ENCODE measurements around the gene APOL1. TPM values are rescaled to one million over a fixed set of nuclear protein-coding genes. Genes with fewer than 3 reads are reported as not detected.

APOL1 gene
- total and polyA plus RNA-seq, 9 of the 15 experiments (the other 6 are each of a cell fraction or from before 2014, with no cell fraction given), result 2.5 to 9.7 (median 5.6) TPM

- TF ChIP-seq NEUROD1 (IDR thresholded peaks at IDR 0.05; ENCODE audit: borderline replicate concordance, low read depth, low read length, partially characterized antibody), result no peak
- TF ChIP-seq EP300 (IDR thresholded peaks at IDR 0.05; ENCODE audit: low read length), result peak; percentile 30; the same call in 1 of the 2 replicates
- no peak for TF ChIP-seq CEBPG (CRISPR knock-in tag; IDR thresholded peaks at IDR 0.05)
- TF ChIP-seq CEBPG (tag; conservative IDR thresholded peaks at IDR 0.05 in 1 of 2, IDR thresholded peaks at IDR 0.05 in 1 of 2), result no peak
- no peak for TF ChIP-seq DDX20 (tag; IDR thresholded peaks at IDR 0.05; ENCODE audit: low read depth)
- TF ChIP-seq, protein P1, sequence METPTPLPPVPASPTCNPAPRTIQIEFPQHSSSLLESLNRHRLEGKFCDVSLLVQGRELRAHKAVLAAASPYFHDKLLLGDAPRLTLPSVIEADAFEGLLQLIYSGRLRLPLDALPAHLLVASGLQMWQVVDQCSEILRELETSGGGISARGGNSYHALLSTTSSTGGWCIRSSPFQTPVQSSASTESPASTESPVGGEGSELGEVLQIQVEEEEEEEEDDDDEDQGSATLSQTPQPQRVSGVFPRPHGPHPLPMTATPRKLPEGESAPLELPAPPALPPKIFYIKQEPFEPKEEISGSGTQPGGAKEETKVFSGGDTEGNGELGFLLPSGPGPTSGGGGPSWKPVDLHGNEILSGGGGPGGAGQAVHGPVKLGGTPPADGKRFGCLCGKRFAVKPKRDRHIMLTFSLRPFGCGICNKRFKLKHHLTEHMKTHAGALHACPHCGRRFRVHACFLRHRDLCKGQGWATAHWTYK (CRISPR knock-in tag; IDR thresholded peaks at IDR 0.05), result no peak
- TF ChIP-seq ILK (tag; IDR thresholded peaks at IDR 0.05; ENCODE audit: borderline replicate concordance, low read depth), result no peak
- TF ChIP-seq, protein P2, sequence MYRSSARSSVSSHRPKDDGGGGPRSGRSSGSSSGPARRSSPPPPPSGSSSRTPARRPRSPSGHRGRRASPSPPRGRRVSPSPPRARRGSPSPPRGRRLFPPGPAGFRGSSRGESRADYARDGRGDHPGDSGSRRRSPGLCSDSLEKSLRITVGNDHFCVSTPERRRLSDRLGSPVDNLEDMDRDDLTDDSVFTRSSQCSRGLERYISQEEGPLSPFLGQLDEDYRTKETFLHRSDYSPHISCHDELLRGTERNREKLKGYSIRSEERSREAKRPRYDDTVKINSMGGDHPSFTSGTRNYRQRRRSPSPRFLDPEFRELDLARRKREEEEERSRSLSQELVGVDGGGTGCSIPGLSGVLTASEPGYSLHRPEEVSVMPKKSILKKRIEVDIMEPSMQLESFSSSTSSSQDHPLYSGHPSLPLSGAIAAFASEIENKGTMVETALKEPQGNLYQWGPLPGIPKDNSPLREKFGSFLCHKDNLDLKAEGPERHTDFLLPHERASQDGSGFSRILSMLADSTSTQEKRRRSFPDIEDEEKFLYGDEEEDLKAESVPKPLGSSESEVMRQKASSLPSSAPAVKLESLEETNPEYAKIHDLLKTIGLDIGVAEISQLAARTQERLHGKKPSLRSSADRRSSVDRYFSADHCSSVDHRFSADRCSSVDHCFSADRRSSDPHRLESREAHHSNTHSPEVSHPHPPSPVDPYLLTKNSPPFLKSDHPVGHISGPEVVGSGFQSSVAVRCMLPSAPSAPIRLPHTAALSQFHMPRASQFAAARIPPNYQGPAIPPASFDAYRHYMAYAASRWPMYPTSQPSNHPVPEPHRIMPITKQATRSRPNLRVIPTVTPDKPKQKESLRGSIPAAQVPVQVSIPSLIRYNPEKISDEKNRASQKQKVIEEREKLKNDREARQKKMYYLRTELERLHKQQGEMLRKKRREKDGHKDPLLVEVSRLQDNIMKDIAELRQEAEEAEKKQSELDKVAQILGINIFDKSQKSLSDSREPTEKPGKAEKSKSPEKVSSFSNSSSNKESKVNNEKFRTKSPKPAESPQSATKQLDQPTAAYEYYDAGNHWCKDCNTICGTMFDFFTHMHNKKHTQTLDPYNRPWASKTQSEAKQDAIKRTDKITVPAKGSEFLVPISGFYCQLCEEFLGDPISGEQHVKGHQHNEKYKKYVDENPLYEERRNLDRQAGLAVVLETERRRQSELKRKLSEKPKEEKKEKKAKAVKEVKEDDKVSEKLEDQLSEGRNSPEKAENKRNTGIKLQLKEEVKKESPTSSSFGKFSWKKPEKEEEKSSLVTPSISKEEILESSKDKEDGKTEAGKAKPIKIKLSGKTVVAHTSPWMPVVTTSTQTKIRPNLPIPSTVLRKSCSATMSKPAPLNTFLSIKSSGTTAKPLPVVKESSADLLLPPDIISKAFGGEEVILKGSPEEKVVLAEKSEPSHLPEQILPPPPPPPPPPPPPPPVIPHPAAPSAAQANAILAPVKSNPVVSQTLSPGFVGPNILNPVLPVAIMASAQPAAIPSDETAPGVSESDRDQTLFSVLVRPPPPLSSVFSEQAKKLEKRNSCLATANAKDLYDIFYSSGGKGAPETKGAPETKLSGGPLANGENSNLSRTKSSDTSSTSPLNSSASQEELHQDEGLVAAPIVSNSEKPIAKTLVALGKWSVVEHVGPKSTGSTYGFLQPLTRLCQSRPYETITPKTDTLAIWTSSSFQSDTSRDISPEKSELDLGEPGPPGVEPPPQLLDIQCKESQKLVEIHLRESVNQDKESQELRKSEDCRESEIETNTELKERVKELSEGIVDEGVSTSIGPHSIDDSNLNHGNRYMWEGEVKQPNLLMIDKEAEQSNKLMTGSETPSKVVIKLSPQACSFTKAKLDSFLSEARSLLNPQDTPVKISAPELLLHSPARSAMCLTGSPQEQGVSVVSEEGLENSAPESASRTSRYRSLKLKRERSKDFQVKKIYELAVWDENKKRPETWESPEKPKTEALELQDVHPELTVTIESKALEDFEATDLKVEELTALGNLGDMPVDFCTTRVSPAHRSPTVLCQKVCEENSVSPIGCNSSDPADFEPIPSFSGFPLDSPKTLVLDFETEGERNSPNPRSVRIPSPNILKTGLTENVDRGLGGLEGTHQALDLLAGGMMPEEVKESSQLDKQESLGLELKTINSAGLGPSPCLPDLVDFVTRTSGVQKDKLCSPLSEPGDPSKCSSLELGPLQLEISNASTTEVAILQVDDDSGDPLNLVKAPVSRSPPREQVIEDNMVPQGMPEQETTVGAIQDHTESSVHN (IDR thresholded peaks at IDR 0.05; ENCODE audit: borderline replicate concordance in 1 of 2, low read depth in 1 of 2), result peak in 1 of 2 experiments; percentile 94; a peak in 2 of 4 replicates
- peak; percentile 40 for TF ChIP-seq MAFK (IDR thresholded peaks at IDR 0.05; ENCODE audit: low read length)
- peak in 1 of 2 experiments; percentile 45; a peak in 1 of 4 replicates for TF ChIP-seq RCOR1 (IDR thresholded peaks at IDR 0.05; ENCODE audit: borderline replicate concordance in 1 of 2, low read depth in 2 of 2, low read length in 2 of 2)
- no peak for TF ChIP-seq RBM25 (IDR thresholded peaks at IDR 0.05; ENCODE audit: low read depth, low read length, severe bottlenecking)
- TF ChIP-seq THRA (IDR thresholded peaks at IDR 0.05), result no peak
- no peak for TF ChIP-seq STAG1 (CRISPR knock-in tag; IDR thresholded peaks at IDR 0.05; ENCODE audit: borderline replicate concordance)
- no peak for TF ChIP-seq YBX1 (IDR thresholded peaks at IDR 0.05)
These were observed 13.3 kb upstream of the APOL1 start, which contains the start of gene APOL2 (continued) for GRCh38 chr22:36239401-36240171.

All from K562 (cell line).